GM18502 (cell line): Measurements from ENCODE around the gene TERB1.

Source experiments
- ATAC-seq: cut with Tn5 transposase; IDR thresholded peaks from one replicate; pipeline ENCODE4 v1.9.1; 2021; ENCODE audit warnings: mild to moderate bottlenecking; ENCODE audit not compliant: unreplicated experiment, poor library complexity

The TERB1 gene

GRCh38 chr16:66801320-66802105, at the start of gene TERB1:
TERB1 (minus strand) TSS chr16:66801584; CDS start chr16:66796798, 4,786 bp downstream.
- no peak for ATAC-seq

- no peak for ATAC-seq
These were observed 48.9 kb upstream of the TERB1 start for GRCh38 chr16:66850115-66850815.

GRCh38 chr16:66849549-66849948, 48.2 kb upstream of the TERB1 start:
- no peak for ATAC-seq

GRCh38 chr16:66849021-66849420, 47.6 kb upstream of the TERB1 start:
- no peak for ATAC-seq

GRCh38 chr16:66848172-66848571, 46.8 kb upstream of the TERB1 start:
- ATAC-seq: no peak

- ATAC-seq: no peak
These were observed 46.2 kb upstream of the TERB1 start for GRCh38 chr16:66847533-66848067.

- ATAC-seq: no peak
These were observed 45.4 kb upstream of the TERB1 start for GRCh38 chr16:66846831-66847230.

GRCh38 chr16:66846266-66846665, 44.9 kb upstream of the TERB1 start:
- no peak for ATAC-seq

GRCh38 chr16:66845791-66846221, 44.4 kb upstream of the TERB1 start:
- ATAC-seq: no peak

- no peak for ATAC-seq
These were observed 43.7 kb upstream of the TERB1 start for GRCh38 chr16:66845080-66845410.

GRCh38 chr16:66844342-66845079, 43.1 kb upstream of the TERB1 start, which contains the start of gene CA7:
CA7 (plus strand) TSS chr16:66844414; CDS start chr16:66844488, 74 bp downstream.
- no peak for ATAC-seq

GRCh38 chr16:66844009-66844341, 42.6 kb upstream of the TERB1 start:
- ATAC-seq: no peak

- ATAC-seq: no peak
These were observed 41.8 kb upstream of the TERB1 start for GRCh38 chr16:66843191-66843590.

- ATAC-seq: no peak
These were observed 41.4 kb upstream of the TERB1 start for GRCh38 chr16:66842765-66843164.

- ATAC-seq: no peak
These were observed 40.0 kb upstream of the TERB1 start for GRCh38 chr16:66841366-66841765.

GRCh38 chr16:66840883-66841282, 39.5 kb upstream of the TERB1 start:
- no peak for ATAC-seq

GRCh38 chr16:66834746-66835145, 33.4 kb upstream of the TERB1 start:
- no peak for ATAC-seq

GRCh38 chr16:66832661-66833305, 31.4 kb upstream of the TERB1 start:
- ATAC-seq: no peak

GRCh38 chr16:66832190-66832589, 30.8 kb upstream of the TERB1 start:
- no peak for ATAC-seq
